GM21360 (cell line): ENCODE measurements around the gene MRGPRF.

Experiments used
- ATAC-seq: cut with Tn5 transposase; IDR thresholded peaks from one replicate; pipeline ENCODE4 v1.9.1; 2021; ENCODE audit warnings: mild to moderate bottlenecking, moderate library complexity; ENCODE audit not compliant: unreplicated experiment

The MRGPRF gene

GRCh38 chr11:68966894-68967780 is 45.9 kb downstream of the MRGPRF start:
- ATAC-seq: no peak

GRCh38 chr11:68965901-68966853 is 46.9 kb downstream of the MRGPRF start:
- ATAC-seq: no peak

DNA sequence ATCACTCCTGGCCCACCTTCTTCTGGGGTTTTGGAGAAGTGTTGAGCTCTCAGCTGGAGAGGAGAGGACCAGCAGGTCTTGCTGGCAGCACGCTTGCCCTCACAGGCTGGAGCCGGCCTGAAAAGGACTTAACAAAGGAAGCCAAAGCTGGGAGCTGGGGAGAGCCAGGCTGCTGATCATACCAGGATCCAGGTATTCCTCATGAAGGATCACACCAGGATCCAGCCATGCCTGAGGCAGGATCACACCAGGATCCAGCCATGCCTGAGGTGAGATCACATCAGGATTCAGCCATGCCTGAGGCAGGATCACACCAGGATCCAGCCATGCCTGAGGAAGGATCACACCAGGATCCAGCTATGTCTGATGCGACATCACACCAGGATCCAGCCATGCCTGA is 49.3 kb downstream of the MRGPRF start:
- ATAC-seq: no peak

DNA sequence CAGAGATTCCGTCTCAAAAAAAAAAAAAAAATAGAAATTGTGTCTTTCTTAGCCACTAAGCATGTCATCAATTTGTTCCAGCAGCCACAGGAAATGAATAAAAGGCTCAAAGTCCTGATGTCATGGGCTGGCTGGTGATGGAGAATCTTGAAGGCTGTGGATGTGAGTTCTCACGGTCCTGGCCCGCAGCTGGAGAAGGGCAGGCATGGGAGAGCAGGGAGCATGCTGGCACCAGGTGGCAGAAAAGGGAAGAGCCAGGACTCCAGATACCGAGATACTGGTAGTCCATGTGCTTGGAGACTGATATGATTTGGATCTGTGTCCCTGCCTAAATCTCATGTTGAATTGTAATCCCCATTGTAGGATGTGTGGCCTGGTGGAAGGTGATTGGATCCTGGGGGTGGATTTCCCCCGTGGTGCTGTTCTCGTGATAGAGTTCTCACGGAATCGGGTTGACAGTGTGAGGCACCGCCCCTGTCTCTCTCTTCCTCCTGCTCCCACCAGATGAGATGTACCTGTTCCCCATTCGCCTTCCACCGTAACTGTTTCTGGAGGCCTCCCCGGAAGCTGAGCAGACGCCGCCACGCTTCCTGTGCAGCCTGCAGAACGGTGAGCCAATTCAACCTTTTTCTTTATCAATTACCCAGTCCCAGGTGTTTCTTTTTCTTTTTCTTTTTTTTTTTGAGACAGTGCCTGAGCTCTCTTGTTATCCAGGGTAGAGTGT is 50.4 kb downstream of the MRGPRF start:
- no peak for ATAC-seq

DNA sequence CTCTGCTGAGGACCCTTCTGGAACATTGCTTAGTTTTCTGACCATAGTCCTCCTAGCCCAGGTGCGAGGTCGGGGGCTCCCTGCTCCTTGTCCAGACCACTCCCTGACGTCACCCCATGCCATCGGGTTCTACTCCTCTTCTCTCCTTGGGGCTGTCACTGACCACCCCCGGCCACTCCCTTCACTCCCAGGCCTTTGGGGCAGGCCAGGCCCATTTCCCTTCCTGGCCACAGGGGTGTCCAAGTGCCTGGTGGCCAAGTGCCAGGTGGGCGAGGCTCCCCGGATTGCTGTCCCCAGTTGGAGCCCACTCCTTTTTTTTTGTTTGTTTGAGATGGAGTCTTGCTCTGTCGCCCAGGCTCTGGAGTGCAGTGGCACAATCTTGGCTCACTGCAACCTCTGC is 51.8 kb downstream of the MRGPRF start:
- ATAC-seq: no peak

DNA sequence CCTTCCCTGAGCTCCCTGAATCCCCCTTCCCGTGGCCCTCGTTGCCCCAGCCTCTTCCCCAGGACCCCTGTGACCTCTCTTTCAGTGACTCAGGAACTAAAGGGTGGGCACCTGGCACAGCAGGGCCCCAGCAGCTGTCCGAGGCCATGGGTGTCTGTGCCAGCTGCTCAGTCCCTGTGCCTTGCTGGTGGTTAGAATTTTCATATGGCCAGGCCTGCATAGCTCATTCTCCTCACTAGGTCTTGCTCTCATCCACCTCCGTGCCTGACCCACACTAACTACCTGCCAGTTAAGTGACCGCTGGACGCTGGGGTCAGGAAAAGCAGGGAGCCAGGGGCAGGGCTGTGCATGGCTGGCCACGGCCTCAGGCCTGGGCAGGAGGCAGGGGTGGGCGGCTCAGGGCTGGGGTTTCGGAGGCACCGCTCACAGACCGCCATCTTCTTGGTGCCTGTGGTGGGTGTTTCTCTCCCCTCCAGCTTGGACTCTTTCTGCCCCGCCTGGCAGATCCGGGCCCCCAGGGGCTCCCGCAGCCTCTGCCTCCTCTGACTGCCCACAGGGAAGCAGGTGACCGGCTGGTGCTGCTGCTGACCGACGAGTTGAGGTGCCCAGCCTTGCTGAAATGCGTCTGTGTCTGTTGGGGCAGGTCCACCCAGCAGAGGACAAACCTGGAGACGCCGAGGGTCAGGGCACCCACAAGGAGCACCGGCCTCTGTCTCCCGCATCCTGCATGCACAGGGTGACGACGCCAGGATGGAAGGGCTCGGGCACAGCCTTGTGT is 52.6 kb downstream of the MRGPRF start:
- ATAC-seq: no peak

- ATAC-seq: no peak
These were observed 53.4 kb downstream of the MRGPRF start for GRCh38 chr11:68959465-68960293.

DNA sequence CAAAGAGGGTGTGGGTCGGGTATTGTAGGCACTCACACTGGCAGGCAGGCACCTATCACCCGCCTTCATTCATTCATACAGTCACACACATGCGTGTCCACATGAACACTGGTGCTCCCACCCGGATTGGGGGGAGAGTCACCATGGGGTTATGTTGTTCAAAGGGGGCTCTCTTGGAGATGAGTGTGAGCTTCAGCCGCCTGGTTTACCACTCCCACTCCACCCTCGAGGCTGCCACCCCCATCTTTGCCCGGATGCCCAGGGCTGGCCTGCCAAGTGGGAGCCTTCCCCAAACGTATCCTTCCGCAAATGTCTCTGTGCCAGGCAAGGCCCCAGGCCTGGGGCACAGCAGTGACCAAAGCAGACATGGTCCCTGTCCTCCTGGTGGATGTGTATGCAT is 54.8 kb downstream of the MRGPRF start:
- ATAC-seq: no peak

DNA sequence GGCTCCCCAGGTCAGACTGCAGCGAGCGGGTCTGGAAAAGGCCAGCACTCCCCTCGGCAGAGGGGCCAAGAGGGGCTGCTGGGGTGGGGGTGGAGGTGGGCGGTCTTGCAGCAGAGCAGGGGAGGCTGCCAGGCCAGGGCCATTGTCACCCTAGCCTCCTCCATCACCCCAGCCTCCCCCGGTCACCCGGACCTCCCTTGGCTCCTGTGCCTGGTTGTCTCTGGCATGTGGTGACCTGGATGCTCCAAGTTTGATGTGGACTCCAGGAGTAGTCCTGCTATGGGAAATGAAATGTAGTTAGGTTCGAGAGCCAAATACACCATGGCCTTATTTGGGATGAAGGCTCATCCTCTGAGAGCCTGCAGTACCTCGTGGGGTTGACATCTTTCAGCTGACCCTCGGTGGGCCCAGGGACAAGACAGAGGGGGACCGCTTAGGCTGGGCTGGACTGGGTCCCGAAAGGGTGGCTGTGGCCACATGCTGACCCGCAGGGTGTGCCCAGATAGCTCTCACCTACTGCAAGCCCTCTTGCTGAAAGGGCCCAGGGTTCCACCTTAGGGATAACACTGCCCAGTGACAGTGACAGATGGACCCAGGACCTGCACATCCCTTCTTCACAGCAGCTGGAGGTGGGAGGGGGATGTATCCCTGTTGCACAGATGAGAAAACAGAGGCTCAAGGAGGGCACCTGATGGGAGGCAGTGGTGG is 56.3 kb downstream of the MRGPRF start:
- no peak for ATAC-seq

DNA sequence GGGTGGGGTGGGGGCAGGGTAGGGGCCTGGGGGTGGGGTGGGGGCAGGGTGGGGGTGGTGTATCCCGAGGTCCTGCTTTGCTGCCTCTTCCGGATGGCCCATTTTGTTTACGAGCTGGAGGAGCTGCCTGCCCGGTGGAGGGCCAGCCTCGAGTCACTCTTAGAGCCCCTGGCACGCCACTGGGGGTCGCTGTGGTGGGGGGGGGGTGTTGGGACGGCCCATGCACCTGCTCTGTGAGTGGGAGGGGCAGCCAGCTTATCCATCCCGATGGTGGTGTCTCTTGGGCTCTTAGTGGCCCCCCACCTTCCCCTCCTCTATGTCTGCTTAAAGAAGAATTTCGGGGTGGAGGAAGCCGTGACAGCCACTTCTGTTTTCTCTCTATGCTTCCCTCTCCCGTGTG is 56.9 kb downstream of the MRGPRF start:
- ATAC-seq: no peak

GRCh38 chr11:68955607-68955958 is 57.5 kb downstream of the MRGPRF start:
- no peak for ATAC-seq

GRCh38 chr11:68954836-68955606 is 58.0 kb downstream of the MRGPRF start:
- no peak for ATAC-seq
